DMS79 (cell line): Measurements from ENCODE around the gene MADD.
"Not testable (repeated sequence)": the region's sequence is repeated elsewhere in the genome, so short reads cannot be mapped to it uniquely, and the experiment has no call there.

Experiments used
- DNase-seq: peaks from one replicate; lab custom pipeline; 2025; lab: John Stamatoyannopoulos, UW

MADD gene

DNA sequence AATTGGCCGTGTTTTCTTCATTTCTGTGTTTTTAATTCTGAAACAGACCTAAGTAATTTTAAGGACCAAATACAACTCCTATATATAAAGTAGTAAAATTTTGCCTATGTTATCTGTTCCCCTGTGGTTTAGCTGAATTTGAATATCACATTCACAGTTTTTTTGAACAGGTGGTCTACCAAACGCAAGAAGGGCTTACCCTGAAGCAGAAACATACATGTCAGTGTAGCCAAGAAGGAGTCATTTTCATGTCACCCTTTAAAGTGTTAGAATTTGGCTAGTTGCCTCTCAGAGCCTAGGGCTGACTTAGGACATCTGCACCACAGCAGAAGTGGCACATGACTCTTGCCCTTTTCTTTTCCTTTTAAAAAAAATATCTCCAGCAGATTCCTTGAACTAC is 48.2 kb downstream of the MADD start:
- no peak for DNase-seq

DNA sequence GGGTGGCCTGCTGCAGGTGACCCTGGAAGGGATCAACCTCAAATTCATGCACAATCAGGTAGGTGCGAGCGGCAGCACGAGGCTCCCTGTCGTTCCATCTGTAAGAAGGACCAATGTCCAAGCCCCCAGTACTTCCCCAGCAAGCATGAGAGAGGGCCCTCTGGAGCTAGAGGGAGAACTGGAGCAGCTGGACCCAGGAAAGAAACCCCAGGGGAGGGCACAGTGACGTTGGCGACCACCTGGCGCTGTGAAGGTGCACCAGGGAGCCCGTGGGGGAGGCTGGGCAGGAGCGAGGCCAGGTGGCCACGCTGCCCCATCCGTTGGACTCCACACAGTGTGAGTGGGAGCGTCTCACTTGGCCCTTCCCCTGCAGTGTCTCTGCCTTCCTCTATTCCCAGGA is 54.6 kb downstream of the MADD start:
- no peak for DNase-seq

DNA sequence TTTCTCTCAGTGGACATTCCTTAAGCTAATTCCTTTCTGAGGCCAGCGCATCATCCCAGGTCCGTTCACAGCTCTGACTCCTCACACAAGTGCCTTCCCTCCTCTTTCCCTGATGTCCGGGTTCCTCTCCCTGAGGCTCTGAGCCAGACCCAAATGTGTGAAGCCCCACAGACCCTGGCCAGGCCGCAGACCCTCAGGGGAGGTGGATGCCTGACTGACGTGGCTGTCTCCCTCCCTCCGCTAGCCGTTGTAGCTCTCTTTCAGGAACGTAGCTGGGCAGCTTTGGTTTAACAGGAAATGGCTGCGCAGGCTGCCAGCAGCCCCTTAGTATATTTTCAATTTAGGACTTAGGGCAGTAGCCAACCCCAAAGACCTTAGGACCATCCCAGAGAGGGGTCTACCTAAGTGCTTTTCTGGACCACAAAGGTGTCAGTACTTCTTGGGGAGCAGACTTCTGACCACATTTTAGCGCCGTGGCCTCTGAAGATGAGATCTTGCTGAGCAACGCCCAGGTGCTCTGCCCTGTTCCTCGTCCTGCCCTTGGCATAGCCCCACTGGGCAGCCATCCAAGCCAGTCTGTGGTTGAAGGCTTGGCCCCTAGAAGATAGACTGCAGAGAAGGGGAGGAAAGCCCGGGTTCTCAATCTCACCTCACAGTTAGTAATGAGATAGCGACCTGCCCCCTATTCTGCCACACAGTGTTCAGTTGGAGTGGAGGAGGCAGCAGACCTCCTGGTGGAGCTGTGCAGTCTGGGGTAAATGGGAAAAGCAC is 55.5 kb downstream of the MADD start:
- peak; percentile 33 for DNase-seq

DNA sequence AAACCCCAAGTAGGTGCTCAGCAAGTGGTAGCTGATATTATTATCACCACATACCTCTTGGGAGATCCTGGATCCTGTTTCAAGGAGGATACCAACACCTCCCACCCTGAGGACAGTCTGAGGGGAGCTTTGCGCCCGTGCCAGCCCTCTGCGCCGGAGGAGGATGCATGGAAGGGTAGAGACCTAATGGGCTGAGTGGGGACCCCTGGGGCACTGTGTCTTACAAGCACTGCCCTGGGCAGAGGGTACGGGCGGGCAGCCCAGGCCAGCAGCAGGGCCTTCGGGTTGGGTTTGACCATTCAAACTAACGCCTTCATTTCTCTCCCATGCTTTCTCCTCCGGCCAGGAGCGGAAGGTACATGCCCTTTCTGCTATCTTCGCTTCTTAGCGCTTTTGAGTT is 56.3 kb downstream of the MADD start:
- DNase-seq, result no peak

DNA sequence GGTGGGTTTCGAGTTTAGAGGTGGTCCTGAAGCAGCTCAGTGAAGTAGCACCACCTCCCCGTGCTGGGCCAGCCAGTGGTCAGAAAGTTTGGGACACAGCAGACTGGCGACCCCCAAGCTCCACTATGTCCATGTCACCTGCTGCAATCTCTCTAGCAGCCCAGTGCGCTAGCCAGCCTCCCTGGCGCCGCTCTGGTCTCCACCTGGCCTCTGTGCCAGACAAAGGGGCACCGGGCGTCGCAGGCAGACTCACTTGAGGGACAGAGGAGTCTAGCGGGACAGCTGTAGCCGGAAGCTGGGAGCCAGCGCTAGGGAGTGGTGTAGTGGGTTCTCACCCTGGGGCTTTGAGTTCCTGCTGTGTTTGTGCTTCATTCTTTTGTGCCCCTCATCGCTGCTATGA is 57.1 kb downstream of the MADD start:
- DNase-seq, result peak; percentile 23

DNA sequence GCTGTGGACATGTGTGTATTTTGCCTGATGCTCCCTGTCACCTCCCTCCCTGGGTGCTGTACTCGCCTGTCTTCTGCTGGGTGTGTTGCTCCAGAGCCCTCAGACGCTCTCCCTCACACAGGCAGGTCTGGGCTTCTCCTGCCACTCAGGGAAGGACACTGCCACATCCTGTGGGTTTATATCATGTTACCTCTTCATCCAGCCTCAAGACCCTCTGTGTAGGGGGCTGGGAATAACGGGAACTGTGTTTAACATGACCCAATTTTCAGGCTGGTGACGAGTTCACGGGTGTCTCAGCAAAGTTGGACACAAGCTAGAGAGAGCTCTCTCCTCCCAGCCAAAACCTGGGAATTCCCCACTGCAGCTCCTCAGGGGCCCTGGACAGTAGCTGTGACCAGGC is 58.0 kb downstream of the MADD start:
- DNase-seq, result no peak

- DNase-seq, result no peak
Observed at GRCh38 chr11:47328449-47329390, 58.8 kb downstream of the MADD start.

- DNase-seq, result no peak
Observed at GRCh38 chr11:47329431-47329986, 59.6 kb downstream of the MADD start.

GRCh38 chr11:47329987-47330931 is 60.3 kb downstream of the MADD start:
- DNase-seq, result no peak

DNA sequence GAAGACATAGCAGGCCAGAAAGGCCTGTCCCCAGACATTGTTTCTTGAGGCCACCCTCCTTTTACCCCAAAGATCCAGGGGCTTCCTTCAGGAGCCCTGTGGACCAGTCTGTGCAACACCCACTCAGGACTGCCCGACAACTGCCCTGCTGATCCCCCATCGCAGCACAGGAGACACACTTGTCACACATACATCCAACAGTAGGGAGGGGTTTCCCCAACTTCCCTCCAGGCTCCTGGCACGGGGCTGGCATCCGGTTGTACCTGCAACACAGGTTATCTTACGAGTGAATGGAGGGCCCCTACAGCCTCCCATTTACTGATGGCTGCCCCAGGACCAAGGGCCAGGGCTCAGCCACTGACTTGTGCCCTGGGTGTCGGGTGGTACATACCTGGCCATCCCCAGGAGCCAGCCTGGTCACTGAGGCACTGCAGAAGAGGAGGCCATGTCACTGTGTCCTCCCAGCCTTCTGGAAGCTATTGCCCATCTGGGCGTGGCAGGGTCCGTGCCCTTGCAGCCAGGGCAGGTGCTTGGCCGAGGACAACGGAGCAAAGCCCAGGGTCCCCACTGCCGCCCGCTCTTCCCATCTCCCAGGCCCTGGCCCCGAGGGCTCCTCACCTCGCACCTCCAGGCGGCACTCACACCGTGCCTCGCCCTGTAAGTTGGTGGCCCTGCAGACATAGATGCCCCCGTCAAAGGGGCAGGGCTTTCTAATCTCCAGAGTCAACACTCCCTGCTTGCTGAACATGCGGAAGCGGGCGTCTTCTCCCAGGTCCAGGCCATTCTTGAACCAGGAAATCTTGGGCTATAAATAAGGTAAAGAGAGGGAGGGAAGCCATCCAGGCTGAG is 61.7 kb downstream of the MADD start:
- no peak for DNase-seq

- DNase-seq, result no peak
Observed at GRCh38 chr11:47332303-47332711, 62.4 kb downstream of the MADD start.

DNA sequence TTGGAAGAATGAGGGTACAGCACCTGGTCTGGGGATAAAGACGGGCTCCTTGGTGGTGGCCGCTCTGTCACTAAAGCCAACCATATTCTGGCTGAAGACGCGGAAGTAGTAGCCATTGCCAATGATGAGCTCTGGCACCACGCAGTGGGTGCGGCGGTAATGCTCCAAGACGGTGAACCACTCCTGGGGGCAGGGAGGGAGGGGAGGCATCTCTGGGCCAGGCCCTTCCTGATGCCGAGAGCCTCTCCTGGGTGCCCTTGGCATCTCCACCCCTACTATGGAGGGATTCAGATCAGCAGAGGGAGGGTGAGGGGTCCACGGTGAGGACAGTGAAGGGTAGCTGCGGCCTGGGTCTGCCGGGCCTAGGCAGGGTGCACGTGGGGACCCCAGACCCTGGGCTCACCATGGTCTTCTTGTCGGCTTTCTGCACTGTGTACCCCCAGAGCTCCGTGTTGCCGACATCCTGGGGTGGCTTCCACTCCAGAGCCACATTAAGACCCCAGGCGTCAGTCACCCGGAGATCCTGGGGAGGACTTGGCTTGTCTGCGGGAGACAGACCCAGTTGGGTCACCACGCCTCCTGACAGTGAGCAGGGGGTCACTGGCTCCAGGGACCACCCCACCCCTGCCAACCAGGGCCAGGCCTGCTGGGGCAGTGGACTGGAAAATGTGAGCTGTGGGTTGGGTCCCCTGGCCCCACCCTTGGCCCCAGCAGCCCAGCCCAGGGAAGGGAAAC is 63.0 kb downstream of the MADD start:
- DNase-seq, result no peak

GRCh38 chr11:47333526-47333845 is 63.6 kb downstream of the MADD start:
- no peak for DNase-seq

GRCh38 chr11:47333886-47334443 is 64.0 kb downstream of the MADD start:
- no peak for DNase-seq

GRCh38 chr11:47334699-47335411 is 64.9 kb downstream of the MADD start:
- DNase-seq, result not testable (repeated sequence)

- DNase-seq, result no peak
Observed at GRCh38 chr11:47335733-47336132, 65.8 kb downstream of the MADD start.

- no peak for DNase-seq
Observed at GRCh38 chr11:47336595-47336994, 66.7 kb downstream of the MADD start.

- no peak for DNase-seq
Observed at GRCh38 chr11:47337229-47337924, 67.4 kb downstream of the MADD start.
